Fibroblast of mammary gland (primary cell): ENCODE data around the gene CREB5.

Experiments
- DNase-seq: peaks from one replicate; pipeline ENCODE4 v3.0.0-alpha.2; 2010; ENCODE audit warnings: low read depth
- H3K4me3 ChIP-seq: 2 replicates; pipeline ENCODE4 v1.5.1; 2011; ENCODE audit warnings: low read depth, mild to moderate bottlenecking, low read length, moderate library complexity; ENCODE audit not compliant: control insufficient read depth
- TF ChIP-seq, protein P1 (sequence below): conservative IDR thresholded peaks from 2 replicates; pipeline ENCODE4 v1.5.1; 2011; ENCODE audit warnings: low read depth, low read length, inconsistent platforms; ENCODE audit not compliant: control insufficient read depth, insufficient read depth

The CREB5 gene

DNA sequence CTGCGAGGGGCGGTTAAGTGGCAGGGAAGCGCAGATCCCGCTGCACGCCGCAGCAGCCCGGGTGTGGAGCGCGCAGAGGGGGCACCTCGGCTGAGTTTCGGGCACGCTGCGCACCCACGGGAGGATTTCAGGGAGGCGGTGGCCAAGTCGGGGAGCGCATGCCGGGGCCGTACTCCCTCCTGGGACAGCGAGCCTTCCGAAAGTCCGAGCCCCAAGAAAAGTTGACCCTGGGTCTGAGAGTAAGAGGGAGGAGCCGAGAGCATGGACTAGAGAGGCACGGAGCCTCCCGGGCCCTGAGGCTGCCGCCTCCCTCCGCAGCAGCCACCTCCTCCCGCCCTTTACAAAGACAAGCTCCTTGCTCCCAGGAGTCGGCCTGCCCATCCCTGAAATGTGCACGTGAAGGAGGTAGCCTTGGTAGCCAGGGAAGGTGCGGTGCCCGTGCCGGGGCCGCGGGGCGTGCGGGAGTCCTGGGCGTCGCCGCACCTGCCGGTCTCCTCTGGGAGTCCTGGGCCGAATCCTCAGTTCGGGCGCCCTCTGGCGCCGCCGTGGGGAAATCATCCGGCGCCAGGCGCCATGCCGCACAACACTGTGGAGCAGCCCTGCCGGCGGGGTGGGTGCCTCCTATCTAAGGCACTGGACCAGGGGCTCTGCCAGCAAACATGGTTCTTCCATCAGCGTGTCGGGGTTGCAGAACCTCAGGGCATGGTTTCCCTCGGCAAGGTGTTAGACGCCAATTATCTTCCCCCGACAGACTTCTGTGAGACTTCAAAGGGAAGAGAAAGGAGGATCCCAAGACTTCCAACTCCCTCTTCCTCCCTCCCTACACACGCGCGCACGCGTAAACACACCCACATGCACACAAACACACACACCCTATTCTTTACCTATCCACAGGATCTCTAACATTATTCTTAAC is 441.8 kb downstream of the CREB5 start:
- DNase-seq: peak; percentile 48
- TF ChIP-seq, protein P1, sequence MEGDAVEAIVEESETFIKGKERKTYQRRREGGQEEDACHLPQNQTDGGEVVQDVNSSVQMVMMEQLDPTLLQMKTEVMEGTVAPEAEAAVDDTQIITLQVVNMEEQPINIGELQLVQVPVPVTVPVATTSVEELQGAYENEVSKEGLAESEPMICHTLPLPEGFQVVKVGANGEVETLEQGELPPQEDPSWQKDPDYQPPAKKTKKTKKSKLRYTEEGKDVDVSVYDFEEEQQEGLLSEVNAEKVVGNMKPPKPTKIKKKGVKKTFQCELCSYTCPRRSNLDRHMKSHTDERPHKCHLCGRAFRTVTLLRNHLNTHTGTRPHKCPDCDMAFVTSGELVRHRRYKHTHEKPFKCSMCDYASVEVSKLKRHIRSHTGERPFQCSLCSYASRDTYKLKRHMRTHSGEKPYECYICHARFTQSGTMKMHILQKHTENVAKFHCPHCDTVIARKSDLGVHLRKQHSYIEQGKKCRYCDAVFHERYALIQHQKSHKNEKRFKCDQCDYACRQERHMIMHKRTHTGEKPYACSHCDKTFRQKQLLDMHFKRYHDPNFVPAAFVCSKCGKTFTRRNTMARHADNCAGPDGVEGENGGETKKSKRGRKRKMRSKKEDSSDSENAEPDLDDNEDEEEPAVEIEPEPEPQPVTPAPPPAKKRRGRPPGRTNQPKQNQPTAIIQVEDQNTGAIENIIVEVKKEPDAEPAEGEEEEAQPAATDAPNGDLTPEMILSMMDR: peak; percentile 62
- peak overlapping the region; percentile 42 for H3K4me3 ChIP-seq

DNA sequence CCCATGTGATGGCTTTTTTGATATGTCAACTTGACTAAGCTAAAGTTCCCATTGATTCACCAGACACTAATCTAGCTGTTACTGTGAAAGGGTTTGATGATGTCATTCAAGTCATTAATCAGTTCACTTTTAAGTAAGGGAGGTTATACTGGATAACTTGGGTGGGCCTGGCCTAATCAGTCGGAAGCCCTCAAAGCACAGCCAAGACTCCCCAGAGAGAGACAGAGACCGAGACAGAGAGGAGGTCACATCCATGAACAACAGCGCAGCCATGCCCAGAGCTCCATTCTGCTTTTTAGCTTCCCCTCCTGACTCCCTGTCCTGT is 442.4 kb downstream of the CREB5 start:
- TF ChIP-seq, protein P1: no peak
- H3K4me3 ChIP-seq: no peak overlapping the region
- peak; percentile 17 for DNase-seq

DNA sequence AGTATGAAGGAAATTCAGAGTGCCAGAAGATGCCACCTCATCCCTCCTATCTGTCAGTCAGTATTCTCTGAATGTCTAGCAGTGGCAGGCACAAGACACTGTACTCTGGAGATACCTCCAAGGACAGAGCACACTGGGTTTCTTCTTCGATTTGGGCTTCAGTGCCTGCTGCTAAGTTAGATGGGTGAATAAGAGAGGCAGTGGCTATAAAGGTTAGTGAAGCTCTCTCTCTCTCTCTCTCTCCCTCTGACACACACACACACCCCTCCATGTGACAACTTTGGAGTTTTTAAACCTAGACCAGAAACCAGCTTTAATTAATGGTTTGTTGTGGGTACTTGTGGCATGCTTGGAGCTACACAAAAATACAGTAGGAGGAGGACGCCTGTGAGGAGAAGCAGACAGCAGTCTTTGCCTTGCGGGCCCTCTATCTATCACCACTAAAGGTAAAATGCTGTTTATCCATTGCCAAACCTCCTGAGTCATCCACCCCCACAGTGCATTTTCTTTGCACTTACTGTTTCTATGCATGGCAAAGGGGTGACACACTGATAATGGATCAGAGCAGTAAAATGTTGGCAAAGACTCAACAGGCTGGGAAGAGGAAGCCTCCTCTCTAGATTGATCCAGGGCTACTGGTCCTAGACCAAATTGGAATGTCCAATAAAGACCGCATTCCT is 443.4 kb downstream of the CREB5 start:
- TF ChIP-seq, protein P1: no peak
- peak; percentile 98 for DNase-seq
- no peak overlapping the region for H3K4me3 ChIP-seq

DNA sequence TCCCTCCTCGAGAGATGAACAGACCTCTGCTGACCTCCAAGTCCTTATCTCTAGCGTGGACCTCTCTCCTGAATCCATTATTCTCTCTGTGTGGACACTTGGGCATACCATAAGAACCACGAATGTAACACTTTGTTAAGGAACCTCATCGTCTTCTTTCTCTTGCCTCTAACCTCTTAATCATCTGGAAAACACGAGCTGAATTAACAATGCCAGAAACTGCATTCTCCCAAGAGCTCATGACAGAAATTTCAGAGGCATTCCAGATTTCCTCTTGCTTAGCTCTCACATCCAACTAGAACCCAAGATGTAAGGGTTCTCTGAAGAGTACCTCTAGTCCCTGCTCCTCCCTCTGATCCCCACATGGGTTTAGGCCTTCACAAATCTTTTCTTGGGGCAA is 444.3 kb downstream of the CREB5 start:
- peak; percentile 45 for DNase-seq
- TF ChIP-seq, protein P1: no peak
- no peak overlapping the region for H3K4me3 ChIP-seq

DNA sequence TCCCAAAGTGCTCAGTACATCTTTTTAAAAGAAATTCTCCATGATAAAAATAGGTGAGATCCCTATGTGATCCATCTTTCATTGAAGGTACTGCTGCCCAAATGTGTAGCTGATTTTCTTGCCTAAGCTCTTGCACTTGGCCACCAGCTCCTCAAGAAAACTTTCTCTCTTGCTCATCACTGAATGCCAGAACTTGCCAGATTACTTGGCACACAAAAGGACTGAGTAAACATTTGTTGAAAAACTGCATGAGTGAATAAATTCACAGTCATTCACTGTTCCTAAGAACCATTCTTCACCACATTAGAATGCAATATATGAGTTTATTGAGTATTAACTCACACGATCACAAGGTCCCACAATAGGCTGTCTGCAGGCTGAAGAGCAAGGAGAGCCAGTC is 445.9 kb downstream of the CREB5 start:
- peak; percentile 92 for DNase-seq
- H3K4me3 ChIP-seq: no peak overlapping the region
- TF ChIP-seq, protein P1: no peak

DNA sequence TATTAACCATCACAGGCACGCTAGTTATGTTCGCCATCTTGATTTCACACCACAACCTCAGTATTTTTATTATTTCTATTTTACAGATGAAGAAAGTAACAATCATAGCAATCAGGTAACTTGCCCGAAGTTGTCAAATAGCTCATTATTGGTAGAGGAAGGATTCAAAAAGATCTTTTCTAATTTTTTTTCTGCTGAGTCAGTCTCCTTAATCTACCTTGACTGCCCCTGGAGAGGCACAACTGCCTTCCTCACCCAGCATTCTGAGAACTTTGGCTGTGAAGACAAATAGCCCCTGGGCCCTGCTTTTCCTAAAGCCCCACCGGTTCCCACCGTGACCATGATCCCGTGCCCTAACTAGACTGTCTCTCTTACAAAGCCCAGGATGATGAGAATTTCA is 446.6 kb downstream of the CREB5 start:
- TF ChIP-seq, protein P1: no peak
- no peak for DNase-seq
- no peak overlapping the region for H3K4me3 ChIP-seq
